HK-2 (cell line): ENCODE data around the gene CAPN5.

ENCODE experiments used
- DNase-seq: peaks from one replicate; pipeline ENCODE4 v3.0.0-alpha.2; 2018; ENCODE audit not compliant: unreplicated experiment

CAPN5 gene

GRCh38 chr11:77082838-77083565 is 16.2 kb downstream of the CAPN5 start:
- DNase-seq = no peak

- no peak for DNase-seq
These were observed 16.9 kb downstream of the CAPN5 start for GRCh38 chr11:77083566-77084245.

DNA sequence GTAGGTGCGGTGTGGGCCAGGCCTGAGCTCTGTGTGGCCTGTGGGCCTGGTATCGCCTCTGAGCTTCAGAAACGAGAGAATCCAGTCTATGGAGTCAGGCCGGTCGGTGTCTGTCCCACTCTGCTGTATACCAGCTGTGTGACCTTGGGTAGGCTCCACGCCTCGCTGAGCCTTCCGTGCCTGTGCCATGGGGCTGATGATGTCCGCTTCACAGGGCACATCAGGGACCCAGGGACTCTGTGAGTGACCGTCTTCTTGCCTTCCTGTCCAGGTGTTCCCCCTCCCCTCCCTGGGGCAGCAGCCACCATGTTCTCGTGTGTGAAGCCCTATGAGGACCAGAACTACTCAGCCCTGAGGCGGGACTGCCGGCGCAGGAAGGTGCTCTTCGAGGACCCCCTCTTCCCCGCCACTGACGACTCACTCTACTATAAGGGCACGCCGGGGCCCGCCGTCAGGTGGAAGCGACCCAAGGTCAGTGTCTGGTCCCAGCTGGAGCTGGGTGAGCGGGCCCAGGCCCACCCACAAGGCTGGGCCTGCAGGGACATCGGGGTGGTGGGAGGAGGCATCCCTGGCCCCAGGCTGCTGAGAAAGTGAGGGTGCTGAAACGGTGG is 17.9 kb downstream of the CAPN5 start:
- DNase-seq = no peak

- no peak for DNase-seq
These were observed 18.9 kb downstream of the CAPN5 start for GRCh38 chr11:77085652-77086051.

- DNase-seq = no peak
These were observed 20.0 kb downstream of the CAPN5 start for GRCh38 chr11:77086521-77087472.

- no peak for DNase-seq
These were observed 21.0 kb downstream of the CAPN5 start for GRCh38 chr11:77087723-77088225.

DNA sequence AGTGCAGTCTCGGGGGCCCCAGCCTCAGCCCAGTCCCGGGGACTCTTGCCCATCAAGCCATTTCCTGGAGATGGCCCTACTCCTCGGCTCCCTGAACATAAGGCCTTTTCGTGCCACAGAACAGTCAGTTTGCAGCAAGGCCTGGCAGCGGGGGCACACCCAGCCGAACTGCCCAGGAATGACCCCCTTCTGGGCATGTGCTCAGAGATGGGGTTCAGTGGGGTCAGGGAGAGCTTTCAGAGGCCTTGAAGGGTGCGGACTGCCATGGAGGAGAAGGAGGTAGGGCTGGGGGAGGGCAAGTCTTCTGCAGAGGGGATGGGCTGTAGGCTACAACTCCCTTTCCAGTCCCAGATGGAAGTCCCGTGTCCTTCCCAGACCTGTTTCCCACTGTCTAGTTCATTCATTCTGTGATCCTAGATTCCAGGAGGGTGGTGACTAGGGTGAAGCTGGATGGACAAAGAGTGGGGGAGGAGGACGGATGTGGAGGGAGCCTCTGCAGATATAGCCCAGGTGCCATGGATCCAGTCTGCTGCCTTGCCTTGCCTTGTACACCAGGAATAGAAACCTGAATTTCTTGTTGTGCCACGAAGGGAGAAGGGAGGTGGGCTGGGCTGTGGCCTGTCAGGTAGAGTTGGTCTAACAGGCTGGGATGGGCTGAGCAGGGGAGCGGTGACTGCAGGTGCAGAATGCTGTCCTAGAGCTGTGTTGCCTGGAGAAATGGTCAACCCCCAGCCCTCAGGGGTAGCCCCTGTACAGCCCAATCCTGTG is 21.6 kb downstream of the CAPN5 start:
- no peak for DNase-seq

DNA sequence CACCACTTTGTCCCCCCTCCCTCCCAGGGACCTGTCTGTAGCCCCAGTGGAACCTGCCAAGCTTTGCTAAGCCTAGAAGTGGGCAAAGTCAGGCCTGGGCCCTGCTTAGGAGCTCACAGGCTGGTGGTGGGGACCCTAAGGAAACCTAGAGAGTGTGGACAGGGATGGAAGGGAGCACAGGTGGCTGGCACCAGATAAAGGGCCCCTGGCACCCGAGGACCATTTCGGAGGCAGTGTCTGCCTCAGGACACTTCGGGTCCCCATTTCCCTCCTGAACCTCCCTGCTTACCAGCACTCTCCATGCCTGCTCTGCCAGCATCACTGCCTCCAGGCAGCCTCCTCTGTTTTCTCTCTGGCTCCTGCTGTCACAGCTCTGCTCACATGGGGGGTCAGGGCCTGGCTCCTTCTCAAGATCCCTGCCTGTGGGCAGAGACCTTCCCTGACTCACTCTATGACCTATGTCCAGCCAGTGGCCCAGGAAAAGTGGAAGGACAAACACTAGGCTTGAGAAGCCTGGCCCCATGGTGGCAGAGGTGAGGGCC is 22.3 kb downstream of the CAPN5 start:
- DNase-seq = no peak

DNA sequence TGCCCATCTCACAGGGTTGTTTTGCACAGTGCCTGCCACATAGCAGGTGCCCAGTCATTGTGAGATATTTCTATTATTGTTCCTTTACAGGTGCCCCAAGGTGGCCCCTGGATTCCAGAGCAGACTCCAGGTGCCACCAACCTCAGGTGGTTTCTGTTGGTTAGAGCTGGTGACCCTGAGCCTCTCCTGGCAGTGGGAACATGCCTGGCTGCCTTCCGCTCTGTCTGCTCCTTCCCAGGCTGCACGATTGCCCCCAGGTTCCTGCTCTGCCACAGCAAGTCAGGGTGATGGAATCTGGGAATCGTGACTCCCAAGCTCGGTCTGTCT is 23.2 kb downstream of the CAPN5 start:
- DNase-seq = no peak

GRCh38 chr11:77090373-77091111 is 23.8 kb downstream of the CAPN5 start:
- DNase-seq = no peak

- peak; percentile 60 for DNase-seq
These were observed 24.6 kb downstream of the CAPN5 start for GRCh38 chr11:77091146-77091940.

DNA sequence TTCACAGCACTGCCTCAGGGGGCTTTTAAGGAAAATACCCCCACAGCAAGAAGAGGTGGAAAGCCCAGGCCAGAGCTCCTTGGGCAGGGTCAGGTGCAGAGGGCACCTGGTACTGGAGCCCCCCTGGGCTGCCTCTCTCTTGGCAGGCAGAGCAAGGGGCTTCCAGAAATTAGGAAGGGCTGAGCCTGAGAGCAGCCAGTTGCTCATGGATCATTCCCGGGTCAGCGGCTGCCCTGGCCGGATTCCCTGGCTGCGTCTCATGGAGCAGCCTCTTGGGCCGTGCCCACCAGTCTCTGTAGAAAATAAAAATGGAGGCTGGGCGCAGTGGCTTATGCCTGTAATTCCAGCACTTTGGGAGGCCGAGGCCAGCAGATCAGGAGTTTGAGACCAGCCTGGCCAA is 25.6 kb downstream of the CAPN5 start:
- no peak for DNase-seq

- no peak for DNase-seq
These were observed 26.5 kb downstream of the CAPN5 start for GRCh38 chr11:77093056-77093891.

- DNase-seq = no peak
These were observed 27.4 kb downstream of the CAPN5 start for GRCh38 chr11:77093987-77094840.

- DNase-seq = no peak
These were observed 28.1 kb downstream of the CAPN5 start for GRCh38 chr11:77094841-77095365.

GRCh38 chr11:77095551-77096490 is 29.1 kb downstream of the CAPN5 start:
- no peak for DNase-seq
